ENCODE measurements around the gene DDRGK1. TPM values are rescaled to one million over a fixed set of nuclear protein-coding genes. Genes with fewer than 3 reads are reported as not detected.

The DDRGK1 gene
- total RNA-seq, 1 experiment from 2014 or later: 65.5 TPM

DNA sequence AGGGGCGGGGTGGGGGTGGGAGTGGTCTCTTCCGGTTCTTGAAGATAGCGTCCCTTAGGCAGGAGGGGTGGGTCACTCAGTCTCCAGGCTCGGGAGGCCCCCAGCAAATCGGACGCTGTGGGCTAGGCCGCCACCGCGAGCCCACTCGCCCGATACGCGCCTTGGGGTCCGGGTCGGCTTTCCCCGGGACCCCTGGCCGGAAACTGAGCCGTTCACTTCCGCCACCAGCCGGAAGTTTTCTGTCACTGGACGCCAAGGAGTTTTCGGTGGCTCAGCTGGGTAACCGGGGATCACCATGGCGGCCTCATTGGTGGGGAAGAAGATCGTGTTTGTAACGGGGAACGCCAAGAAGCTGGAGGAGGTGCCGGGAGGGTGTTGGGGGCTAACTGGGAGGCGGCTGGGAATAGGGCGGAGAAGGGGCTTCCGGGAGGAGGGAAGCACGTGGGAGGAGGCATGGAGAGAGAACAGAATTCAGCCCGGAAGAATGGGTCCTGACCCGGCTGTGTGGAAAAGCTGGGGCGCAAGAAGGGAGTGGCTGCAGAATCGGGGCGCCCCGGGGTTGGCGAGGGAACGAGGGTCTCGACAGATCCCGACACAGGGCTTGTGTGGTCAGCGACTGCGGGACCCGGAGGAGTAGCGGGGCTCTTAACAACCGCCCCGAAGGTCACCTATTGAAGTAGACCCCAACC is 4.9 kb upstream of the DDRGK1 start, which contains the start of gene ITPA:
ITPA (plus strand) TSS at position 242 of the 689 bp plus-strand sequence; CDS start at position 296, 54 bp downstream.
- Histone ChIP-seq H3K9me3 (ENCODE audit: control insufficient read depth, insufficient read depth, low read depth, low read length) (no peaks in the 10 kb centered on the region), H3K36me3 (ENCODE audit: control insufficient read depth, insufficient read depth, low read length) (no peaks in the 10 kb centered on the region; the same call in 1 of the 2 replicates), H3K27me3 (ENCODE audit: control insufficient read depth, insufficient read depth, low read length) (no peaks in the 10 kb centered on the region), H3K4me1 (ENCODE audit: control insufficient read depth, insufficient read depth, low read length) (peaks cover 13% of the 10 kb centered on the region; the same call in 1 of the 2 replicates), H3K4me3 (ENCODE audit: low read depth in 2 of 2, low read length in 2 of 2) (peak within 1 kb of the TSS; percentile 88 to 100), H3K27ac (ENCODE audit: low read length) (peak within 1 kb of the TSS; percentile 99)
- ChIA-PET POLR2A (interaction anchor here (1.1 kb wide), 1 partner anchor 78 kb away, joined by 3 read pairs; no protein-coding TSS in a partner anchor), CTCF (no interaction called here)
- DNase-seq (ENCODE audit: low read depth, low spot score) (no peak), ATAC-seq (peak; percentile 70)
- in situ Hi-C loops (cut with HindIII; ENCODE audit: low pct_unique_long_range_greater_than_20kb, low sequenced_read_pairs) (no loop called here), intact Hi-C loops (cut with micrococcal nuclease; ENCODE audit: unreplicated experiment) (no loop called here)
- BruUV-seq (replicated peaks): TSS peak; percentile 94
- TF ChIP-seq TCF7L2 (IDR thresholded peaks at IDR 0.05; ENCODE audit: low read depth, low read length) (no peak), SIN3A (IDR thresholded peaks at IDR 0.05; ENCODE audit: borderline replicate concordance, insufficient read depth, low read depth, low read length) (0 out of 2 replicates have a peak, but pooled peaks have one; percentile 11), POLR2AphosphoS5 (IDR thresholded peaks at IDR 0.05; ENCODE audit: low read depth, low read length) (peak; percentile 73), REST (IDR thresholded peaks at IDR 0.05; ENCODE audit: insufficient read depth in 1 of 2, low read depth in 2 of 2, low read length in 1 of 2) (no peak), CTCF (IDR thresholded peaks at IDR 0.05) (no peak)

DNA sequence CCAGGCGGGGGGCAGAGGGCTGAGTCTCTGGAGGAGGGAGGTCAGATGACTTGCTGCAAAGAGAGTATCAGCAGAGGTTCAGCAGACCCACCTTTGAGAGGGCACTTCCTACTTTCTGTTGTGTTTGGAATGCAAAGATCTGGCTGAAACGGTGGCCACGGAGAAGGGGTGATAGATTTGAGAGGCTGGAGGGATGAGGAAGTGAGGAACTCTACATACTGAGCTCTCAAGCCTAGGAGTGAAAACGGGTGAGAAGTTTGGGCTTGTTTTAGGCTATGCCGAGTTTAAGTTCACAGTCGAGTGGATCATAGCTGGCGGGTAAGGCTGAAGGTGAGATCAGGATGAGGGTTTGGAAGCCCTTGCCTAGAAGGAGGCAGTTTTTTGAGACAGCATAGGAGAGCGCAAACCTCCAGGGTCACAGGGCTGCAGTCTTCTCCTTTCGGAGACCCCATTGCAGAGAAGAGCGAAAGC is 4.3 kb upstream of the DDRGK1 start:
- intact Hi-C loops (cut with micrococcal nuclease; ENCODE audit: unreplicated experiment) (no loop called here), in situ Hi-C loops (cut with HindIII; ENCODE audit: low pct_unique_long_range_greater_than_20kb, low sequenced_read_pairs) (no loop called here)
- Histone ChIP-seq H3K36me3 (ENCODE audit: control insufficient read depth, insufficient read depth, low read length) (no peaks in the 10 kb centered on the region; the same call in 1 of the 2 replicates), H3K27ac (ENCODE audit: low read length) (peak overlapping the region; percentile 99), H3K4me3 (ENCODE audit: low read depth in 2 of 2, low read length in 2 of 2) (peak overlapping the region; percentile 88 to 100), H3K27me3 (ENCODE audit: control insufficient read depth, insufficient read depth, low read length) (no peaks in the 10 kb centered on the region), H3K4me1 (ENCODE audit: control insufficient read depth, insufficient read depth, low read length) (peaks cover 13% of the 10 kb centered on the region; the same call in 1 of the 2 replicates), H3K9me3 (ENCODE audit: control insufficient read depth, insufficient read depth, low read depth, low read length) (no peaks in the 10 kb centered on the region)
- CTCF ChIA-PET: interaction anchor here (0.8 kb wide), 1 partner anchor 107 kb away, joined by 3 read pairs; no protein-coding TSS in a partner anchor
- TF ChIP-seq REST (IDR thresholded peaks at IDR 0.05; ENCODE audit: insufficient read depth in 1 of 2, low read depth in 2 of 2, low read length in 1 of 2) (no peak), SIN3A (IDR thresholded peaks at IDR 0.05; ENCODE audit: borderline replicate concordance, insufficient read depth, low read depth, low read length) (no peak), POLR2AphosphoS5 (IDR thresholded peaks at IDR 0.05; ENCODE audit: low read depth, low read length) (no peak; the same call in 1 of the 2 replicates), TCF7L2 (IDR thresholded peaks at IDR 0.05; ENCODE audit: low read depth, low read length) (no peak)
- POLR2A ChIA-PET: interaction anchor here (0.6 to 1.1 kb wide), 2 partner anchors 78 to 109 kb away, joined by 3 to 8 read pairs; no protein-coding TSS in a partner anchor
- TSS peak; percentile 92 for BruUV-seq (replicated peaks)
- peak; percentile 4; the same call in 1 of the 2 replicates for ATAC-seq
- DNase-seq (ENCODE audit: low read depth, low spot score): no peak
